ENCODE data around the gene FBXO28. TPM values are rescaled to one million over a fixed set of nuclear protein-coding genes. Genes with fewer than 3 reads are reported as not detected.
A peak's percentile ranks its signal among the peaks of the same experiment; 100 is the strongest.

Gene FBXO28
- polyA plus RNA-seq, 1 donor from 2014 or later: 20.3 TPM

DNA sequence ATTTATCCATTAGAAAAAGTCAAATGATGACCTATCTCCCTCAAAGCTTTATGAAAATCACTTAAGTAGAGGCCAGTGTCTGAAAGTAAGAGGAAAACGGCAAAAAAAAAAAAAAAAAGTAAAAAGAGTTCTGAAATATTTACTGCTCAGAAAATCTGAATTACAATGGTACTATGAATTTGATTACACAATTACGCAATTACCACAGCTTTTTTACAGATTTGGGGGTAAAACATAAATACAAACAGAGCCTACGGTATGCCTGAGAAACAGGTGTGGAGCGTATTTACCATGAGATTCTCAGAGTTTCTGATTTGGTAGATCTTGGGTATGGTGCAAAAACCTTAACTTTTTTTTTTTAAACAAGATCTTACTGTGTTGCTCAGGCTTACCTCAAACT, 15.9 kb upstream of the FBXO28 start:
- Histone ChIP-seq H3K9ac (ENCODE audit: low read length) (no peak overlapping the region), H3K4me2 (ENCODE audit: low read length) (no peak overlapping the region), H3K79me2 (replicated peaks; ENCODE audit: insufficient read depth, low read length) (no peaks in the 10 kb centered on the region), H3K27ac (ENCODE audit: low read length) (no peak overlapping the region), H3K4me3 (ENCODE audit: low read length) (no peak overlapping the region), H3K36me3 (ENCODE audit: insufficient read depth, low read length) (no peaks in the 10 kb centered on the region), H4K20me1 (ENCODE audit: insufficient read depth) (no peaks in the 10 kb centered on the region), H3K9me3 (ENCODE audit: low read length) (no peaks in the 10 kb centered on the region), H3F3A (ENCODE audit: insufficient read depth, low read length, poor library complexity, severe bottlenecking) (no peaks in the 10 kb centered on the region), H3K27me3 (ENCODE audit: insufficient read depth, low read depth, low read length) (no peaks in the 10 kb centered on the region), H3K9me2 (ENCODE audit: insufficient read depth, low read length) (no peaks in the 10 kb centered on the region), H2AFZ (ENCODE audit: low read depth, low read length) (no peak overlapping the region)
- TF ChIP-seq POLR2AphosphoS5 (IDR thresholded peaks at IDR 0.05) (no peak), SMC3 (conservative IDR thresholded peaks at IDR 0.05; ENCODE audit: poor library complexity) (no peak), EP300 (conservative IDR thresholded peaks at IDR 0.05; ENCODE audit: poor library complexity, severe bottlenecking) (no peak), EZH2 (IDR thresholded peaks at IDR 0.05; ENCODE audit: borderline replicate concordance, insufficient read depth, low read length, poor library complexity, severe bottlenecking) (no peak), TAF1 (IDR thresholded peaks at IDR 0.05; ENCODE audit: low read depth) (no peak), MXI1 (conservative IDR thresholded peaks at IDR 0.05; ENCODE audit: poor library complexity, severe bottlenecking) (no peak), RAD21 (conservative IDR thresholded peaks at IDR 0.05) (no peak)
- TF ChIP-seq, protein P1, sequence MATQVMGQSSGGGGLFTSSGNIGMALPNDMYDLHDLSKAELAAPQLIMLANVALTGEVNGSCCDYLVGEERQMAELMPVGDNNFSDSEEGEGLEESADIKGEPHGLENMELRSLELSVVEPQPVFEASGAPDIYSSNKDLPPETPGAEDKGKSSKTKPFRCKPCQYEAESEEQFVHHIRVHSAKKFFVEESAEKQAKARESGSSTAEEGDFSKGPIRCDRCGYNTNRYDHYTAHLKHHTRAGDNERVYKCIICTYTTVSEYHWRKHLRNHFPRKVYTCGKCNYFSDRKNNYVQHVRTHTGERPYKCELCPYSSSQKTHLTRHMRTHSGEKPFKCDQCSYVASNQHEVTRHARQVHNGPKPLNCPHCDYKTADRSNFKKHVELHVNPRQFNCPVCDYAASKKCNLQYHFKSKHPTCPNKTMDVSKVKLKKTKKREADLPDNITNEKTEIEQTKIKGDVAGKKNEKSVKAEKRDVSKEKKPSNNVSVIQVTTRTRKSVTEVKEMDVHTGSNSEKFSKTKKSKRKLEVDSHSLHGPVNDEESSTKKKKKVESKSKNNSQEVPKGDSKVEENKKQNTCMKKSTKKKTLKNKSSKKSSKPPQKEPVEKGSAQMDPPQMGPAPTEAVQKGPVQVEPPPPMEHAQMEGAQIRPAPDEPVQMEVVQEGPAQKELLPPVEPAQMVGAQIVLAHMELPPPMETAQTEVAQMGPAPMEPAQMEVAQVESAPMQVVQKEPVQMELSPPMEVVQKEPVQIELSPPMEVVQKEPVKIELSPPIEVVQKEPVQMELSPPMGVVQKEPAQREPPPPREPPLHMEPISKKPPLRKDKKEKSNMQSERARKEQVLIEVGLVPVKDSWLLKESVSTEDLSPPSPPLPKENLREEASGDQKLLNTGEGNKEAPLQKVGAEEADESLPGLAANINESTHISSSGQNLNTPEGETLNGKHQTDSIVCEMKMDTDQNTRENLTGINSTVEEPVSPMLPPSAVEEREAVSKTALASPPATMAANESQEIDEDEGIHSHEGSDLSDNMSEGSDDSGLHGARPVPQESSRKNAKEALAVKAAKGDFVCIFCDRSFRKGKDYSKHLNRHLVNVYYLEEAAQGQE (IDR thresholded peaks at IDR 0.05; ENCODE audit: borderline replicate concordance): no peak
- TF ChIP-seq, protein P2, sequence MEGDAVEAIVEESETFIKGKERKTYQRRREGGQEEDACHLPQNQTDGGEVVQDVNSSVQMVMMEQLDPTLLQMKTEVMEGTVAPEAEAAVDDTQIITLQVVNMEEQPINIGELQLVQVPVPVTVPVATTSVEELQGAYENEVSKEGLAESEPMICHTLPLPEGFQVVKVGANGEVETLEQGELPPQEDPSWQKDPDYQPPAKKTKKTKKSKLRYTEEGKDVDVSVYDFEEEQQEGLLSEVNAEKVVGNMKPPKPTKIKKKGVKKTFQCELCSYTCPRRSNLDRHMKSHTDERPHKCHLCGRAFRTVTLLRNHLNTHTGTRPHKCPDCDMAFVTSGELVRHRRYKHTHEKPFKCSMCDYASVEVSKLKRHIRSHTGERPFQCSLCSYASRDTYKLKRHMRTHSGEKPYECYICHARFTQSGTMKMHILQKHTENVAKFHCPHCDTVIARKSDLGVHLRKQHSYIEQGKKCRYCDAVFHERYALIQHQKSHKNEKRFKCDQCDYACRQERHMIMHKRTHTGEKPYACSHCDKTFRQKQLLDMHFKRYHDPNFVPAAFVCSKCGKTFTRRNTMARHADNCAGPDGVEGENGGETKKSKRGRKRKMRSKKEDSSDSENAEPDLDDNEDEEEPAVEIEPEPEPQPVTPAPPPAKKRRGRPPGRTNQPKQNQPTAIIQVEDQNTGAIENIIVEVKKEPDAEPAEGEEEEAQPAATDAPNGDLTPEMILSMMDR (IDR thresholded peaks at IDR 0.05; ENCODE audit: poor library complexity, severe bottlenecking): no peak

DNA sequence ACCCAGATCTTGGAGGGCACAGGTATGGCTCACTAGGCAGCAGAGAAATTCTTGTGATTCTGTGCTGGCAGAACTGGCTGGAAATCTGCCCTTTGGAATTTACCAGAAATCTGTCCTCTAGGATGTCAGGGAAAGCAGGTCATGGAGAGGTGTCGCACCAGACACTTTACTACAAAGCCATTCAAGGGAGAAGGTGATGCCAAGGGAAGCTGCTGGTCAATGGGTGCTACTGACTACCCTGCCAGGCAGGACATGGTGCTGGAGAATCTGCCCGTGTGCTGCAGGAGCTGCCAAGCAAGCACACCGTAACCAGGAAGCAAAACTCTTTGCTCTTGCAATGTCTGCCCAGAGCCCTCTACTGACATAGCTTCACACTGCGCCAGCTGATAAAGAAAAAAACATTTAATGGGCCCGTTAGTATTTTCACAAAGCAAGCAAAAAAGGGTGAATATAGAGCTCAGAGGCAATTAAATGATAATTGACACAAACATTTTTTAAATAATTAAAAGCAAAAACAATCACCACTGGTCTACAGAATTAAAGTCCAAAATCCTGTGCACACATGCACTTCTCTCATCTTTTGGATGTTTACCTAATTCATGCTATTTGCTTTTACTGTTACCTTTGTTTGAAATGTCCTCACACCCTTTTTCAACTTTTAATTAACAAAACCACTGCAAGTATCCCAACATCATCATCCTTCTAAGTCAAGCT, 7.2 kb upstream of the FBXO28 start:
- no peak for TF ChIP-seq POLR2AphosphoS5 (IDR thresholded peaks at IDR 0.05)
- TF ChIP-seq, protein P2 (IDR thresholded peaks at IDR 0.05; ENCODE audit: poor library complexity, severe bottlenecking): peak; percentile 45
- TF ChIP-seq, protein P1 (IDR thresholded peaks at IDR 0.05; ENCODE audit: borderline replicate concordance): no peak
- no peak for TF ChIP-seq EP300 (conservative IDR thresholded peaks at IDR 0.05; ENCODE audit: poor library complexity, severe bottlenecking)
- no peak for TF ChIP-seq EZH2 (IDR thresholded peaks at IDR 0.05; ENCODE audit: borderline replicate concordance, insufficient read depth, low read length, poor library complexity, severe bottlenecking)
- no peak for TF ChIP-seq MXI1 (conservative IDR thresholded peaks at IDR 0.05; ENCODE audit: poor library complexity, severe bottlenecking)
- TF ChIP-seq SMC3 (conservative IDR thresholded peaks at IDR 0.05; ENCODE audit: poor library complexity): peak; percentile 58
- no peak for TF ChIP-seq TAF1 (IDR thresholded peaks at IDR 0.05; ENCODE audit: low read depth)
- peak; percentile 37 for TF ChIP-seq RAD21 (conservative IDR thresholded peaks at IDR 0.05)
- H3K4me2 ChIP-seq (ENCODE audit: low read length): no peak overlapping the region
- no peak overlapping the region for H2AFZ ChIP-seq (ENCODE audit: low read depth, low read length)
- no peaks in the 10 kb centered on the region for H3F3A ChIP-seq (ENCODE audit: insufficient read depth, low read length, poor library complexity, severe bottlenecking)
- no peak overlapping the region for H3K4me3 ChIP-seq (ENCODE audit: low read length)
- H3K79me2 ChIP-seq (replicated peaks; ENCODE audit: insufficient read depth, low read length): no peaks in the 10 kb centered on the region
- no peaks in the 10 kb centered on the region for H3K9me2 ChIP-seq (ENCODE audit: insufficient read depth, low read length)
- no peak overlapping the region for H3K9ac ChIP-seq (ENCODE audit: low read length)
- H3K27me3 ChIP-seq (ENCODE audit: insufficient read depth, low read depth, low read length): no peaks in the 10 kb centered on the region
- H3K9me3 ChIP-seq (ENCODE audit: low read length): no peaks in the 10 kb centered on the region
- no peaks in the 10 kb centered on the region for H3K36me3 ChIP-seq (ENCODE audit: insufficient read depth, low read length)
- no peaks in the 10 kb centered on the region for H4K20me1 ChIP-seq (ENCODE audit: insufficient read depth)
- no peak overlapping the region for H3K27ac ChIP-seq (ENCODE audit: low read length)
